Vagina (tissue), 2 donors: ENCODE measurements around the gene VPS9D1.

Source experiments
- CTCF ChIP-seq, 3 experiments: fragments of 450-650 bp in 2 of 3; fragments of 200-600 bp in 1 of 3; sonication (generic) in 1 of 3; IDR thresholded peaks; one replicate each; pipeline ENCODE4 v1.5.1; 2017 to 2019; ENCODE audit warnings: antibody characterized with exemption in 3 of 3, mild to moderate bottlenecking in 2 of 3, moderate library complexity in 2 of 3
- POLR2A ChIP-seq, 2 donors: fragments of 450-650 bp; IDR thresholded peaks; one replicate each; pipeline ENCODE4 v1.6.1; 2017; ENCODE audit warnings: antibody characterized with exemption in 2 of 2, mild to moderate bottlenecking in 2 of 2, moderate library complexity in 2 of 2
- POLR2AphosphoS5 ChIP-seq, 2 donors: sonication (generic); formaldehyde crosslinking; IDR thresholded peaks; one replicate each; pipeline ENCODE4 v1.9.0; 2017; ENCODE audit warnings: antibody characterized with exemption in 2 of 2, mild to moderate bottlenecking in 2 of 2, low read depth in 1 of 2; ENCODE audit not compliant: insufficient read depth in 1 of 2

GRCh38 chr16:89727406-89728120, 6.9 kb upstream of the VPS9D1 start:
- TF ChIP-seq CTCF (IDR thresholded peaks at IDR 0.05): no peak
- TF ChIP-seq POLR2AphosphoS5 (IDR thresholded peaks at IDR 0.05; ENCODE audit: insufficient read depth in 1 of 2, low read depth in 1 of 2): no peak
- TF ChIP-seq POLR2A (IDR thresholded peaks at IDR 0.05): no peak
